ENCODE measurements around the gene TARS2.

The TARS2 gene

DNA sequence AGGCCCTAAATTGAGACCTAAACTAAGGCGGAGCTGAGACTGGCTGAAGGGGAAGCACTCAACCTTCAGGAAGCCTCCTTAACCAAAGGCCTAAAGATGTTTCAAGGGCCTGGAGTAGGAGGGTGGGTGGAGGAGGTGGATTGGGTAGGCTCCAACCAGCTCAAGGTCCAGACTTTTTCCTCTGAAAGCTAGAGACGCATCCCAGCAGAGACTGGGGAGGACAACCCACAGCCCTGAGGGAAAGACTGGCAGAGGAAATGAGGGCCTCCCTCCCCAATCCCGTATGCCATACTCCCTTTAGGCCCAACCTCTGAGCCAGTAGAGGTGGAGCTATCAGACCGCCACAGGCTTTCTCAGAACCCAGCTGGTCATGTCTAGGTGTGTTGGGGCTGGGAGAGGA, 21.8 kb downstream of the TARS2 start:
- DNase-seq, result no peak

GRCh38 chr1:150511551-150511950, 24.3 kb downstream of the TARS2 start:
- DNase-seq, result no peak

DNA sequence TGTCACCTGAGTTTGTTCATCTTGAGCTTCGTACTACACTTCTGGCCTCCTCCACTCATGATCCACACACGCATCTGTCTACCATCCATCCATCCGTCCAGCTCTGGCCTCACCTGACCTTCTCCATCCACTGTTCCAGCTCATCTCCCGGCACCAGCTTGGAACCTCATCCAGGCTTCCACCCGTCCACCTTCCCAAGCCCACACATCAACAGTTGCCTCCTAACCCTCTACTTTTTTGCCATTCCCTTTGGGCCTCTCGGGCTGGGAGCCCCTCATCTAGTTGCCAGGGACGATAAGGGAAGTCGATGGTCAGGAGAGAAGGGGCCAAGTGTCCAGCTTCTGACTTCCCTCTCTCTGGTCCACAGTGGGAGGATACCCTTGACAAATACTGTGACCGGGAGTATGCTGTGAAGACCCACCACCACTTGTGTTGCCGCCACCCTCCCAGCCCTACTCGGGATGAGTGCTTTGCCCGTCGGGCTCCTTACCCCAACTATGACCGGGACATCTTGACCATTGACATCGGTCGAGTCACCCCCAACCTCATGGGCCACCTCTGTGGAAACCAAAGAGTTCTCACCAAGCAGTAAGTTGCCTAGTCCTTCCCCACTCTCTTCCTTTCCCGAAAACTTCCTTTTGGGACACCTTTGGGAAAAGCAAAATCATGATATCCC, 24.9 kb downstream of the TARS2 start:
- DNase-seq, result no peak

DNA sequence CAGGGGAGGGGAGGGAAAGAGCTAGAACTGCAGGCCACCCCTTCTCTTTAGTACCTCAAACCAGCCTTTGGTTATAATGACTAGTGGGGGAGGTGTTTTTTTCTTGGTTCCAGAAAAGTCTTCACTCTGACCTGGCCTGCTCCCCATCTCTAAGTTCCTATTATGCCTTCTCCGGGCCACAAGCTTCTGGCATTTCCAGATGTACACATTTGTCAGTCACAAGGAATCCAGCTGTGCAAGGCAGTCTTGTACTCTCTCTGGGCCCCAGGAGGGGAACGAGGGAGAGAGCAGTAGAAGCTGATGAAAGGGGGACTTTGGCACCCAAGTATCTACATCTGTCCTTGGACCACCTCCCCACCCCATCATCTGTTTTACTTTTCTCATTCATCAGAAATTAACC, 25.6 kb downstream of the TARS2 start:
- DNase-seq, result no peak

- no peak for DNase-seq
Observed at GRCh38 chr1:150513351-150513791, 26.2 kb downstream of the TARS2 start.

DNA sequence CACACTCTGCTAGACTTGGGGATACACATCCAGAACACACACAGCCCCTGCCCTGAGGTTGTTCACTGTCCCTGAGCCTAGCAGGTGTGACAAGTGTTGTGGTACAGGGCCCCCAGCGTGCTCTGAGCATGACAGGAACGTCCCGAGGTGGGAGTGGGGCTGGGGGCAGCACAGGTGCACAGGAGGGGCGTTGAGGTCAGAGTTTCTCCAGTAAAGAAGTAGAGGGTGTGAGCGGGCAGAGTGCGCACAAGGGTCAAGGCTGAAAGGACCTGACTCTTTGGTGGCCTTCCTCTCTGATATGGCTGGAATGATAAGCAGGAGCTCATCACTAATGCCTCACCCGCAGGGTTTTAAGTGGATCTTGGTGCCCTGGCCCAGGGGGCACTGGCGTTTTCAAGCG, 27.0 kb downstream of the TARS2 start:
- no peak for DNase-seq

DNA sequence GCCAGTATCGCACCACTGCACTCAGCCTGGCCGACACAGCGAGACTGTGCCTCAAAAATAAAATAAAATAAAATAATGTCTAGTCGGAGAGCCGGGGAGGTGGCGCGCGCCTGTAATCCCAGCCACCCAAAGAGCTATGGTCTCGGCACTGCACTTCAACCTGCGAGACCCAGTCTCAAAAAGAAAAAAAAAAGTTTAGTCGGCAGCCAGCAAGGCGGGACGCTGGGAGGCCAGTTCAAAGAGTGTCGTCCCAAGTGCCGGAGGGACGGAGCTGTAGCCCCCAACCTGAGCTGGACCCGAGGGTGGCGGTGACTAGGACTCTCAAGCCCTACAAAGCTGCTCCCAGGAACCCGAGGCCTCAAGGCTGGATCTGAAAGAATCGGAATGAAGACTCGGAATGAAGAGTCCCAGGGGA, 27.7 kb downstream of the TARS2 start:
- no peak for DNase-seq

DNA sequence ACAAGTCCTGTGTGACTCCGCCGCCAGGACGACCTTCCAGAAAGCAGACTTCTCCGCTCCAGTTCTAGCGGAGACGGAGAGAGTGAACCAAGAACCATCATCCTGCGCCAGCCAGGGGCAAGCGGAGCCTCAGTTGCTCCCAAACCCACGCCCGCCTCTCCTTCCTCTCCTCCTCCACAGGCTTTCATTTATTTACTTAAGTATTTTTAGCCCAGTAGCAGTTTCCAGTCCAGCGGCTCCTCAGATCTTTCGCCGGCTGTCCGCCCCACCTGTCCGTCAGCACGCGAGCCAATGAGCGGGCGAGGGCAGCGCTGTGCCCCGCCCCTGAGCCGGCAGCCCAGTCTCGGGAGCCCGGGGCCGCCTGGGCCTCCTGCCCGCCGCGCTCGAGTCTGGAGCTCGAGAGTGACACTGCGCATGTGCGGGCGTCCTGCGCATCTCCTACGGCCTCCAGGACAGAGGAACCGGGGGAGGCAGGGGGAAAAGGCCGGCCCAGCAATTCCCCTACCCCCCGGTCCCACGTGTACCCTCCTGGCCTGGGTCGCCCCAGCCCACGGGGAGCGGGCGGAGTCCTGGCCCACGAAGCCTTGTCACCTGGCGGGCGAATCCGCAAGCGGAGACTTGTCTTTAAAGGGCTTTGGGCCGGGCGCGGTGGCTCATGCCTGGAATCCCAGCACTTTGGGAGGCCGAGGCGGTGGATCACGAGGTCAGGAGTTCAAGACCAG, 28.3 kb downstream of the TARS2 start, which contains the start of gene FALEC:
TSS of gene FALEC (plus strand) at position 425 of the 722 bp plus-strand sequence.
- DNase-seq, result peak; percentile 89 to 91

- peak; percentile 11 to 23 for DNase-seq
Observed at GRCh38 chr1:150516050-150516591, 28.9 kb downstream of the TARS2 start.

DNA sequence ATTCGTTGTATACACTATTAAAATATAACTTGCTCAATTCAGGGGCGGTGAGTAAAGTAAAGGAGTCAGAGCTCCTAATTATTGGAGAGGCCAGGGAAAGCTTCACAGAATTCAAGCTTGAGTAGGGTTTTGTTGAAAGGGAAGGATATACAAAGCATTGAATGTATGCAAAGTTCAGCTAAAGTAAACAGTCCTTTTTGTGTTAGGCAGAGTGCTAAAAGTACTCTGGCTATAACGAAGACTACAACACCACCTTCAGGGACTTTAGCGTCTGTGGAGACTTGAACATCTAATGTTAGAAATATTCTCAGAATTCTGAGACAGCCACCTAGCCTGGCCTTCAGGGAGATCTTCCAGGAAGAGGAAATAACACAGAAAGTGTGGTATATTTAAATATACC, 29.4 kb downstream of the TARS2 start:
- DNase-seq, result peak in 1 of 2 experiments; percentile 49

- no peak for DNase-seq
Observed at GRCh38 chr1:150521196-150521968, 34.2 kb downstream of the TARS2 start.

GRCh38 chr1:150525348-150525747, 38.1 kb downstream of the TARS2 start:
- DNase-seq, result no peak

DNA sequence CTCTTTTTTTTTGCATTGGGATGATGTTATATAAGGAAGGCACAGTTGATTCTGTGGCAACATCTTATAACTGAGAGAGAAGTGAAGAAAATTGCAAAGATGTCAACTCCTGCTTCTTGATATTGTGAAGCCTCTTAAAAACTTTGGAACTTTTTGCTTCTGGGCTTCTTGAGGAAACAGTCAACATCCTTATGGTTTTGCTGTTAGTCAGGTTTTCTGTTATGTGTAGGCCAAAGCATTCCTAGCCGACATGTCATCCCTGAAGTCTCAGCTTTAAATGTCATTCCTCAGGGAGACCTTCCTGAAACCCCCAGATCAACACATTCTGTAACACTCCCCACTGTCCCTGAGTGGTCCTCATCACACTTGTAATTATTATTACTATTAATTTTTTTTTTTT, 41.0 kb downstream of the TARS2 start:
- DNase-seq, result no peak

GRCh38 chr1:150529017-150529416, 41.8 kb downstream of the TARS2 start:
- no peak for DNase-seq

GRCh38 chr1:150530491-150531159, 43.4 kb downstream of the TARS2 start:
- DNase-seq, result no peak

DNA sequence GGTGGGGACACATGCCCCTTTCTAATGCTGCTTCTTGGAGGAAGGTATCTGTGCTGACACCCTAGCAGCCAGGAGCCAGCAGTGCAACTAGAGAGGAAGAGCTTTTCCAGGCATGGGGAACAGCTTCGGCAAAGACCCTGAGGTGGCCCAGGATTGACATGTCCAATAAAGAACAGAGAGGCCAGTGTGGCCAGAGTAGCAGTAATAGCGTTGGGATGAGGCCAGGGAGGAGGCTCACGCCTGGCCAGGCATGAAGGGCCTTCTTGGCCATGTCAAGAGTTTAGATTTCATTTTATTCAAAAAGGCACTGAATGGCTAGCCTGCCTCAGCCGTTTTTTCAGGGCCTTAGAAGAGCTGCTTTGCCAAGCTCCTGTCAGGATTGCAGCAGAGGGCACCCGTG, 45.6 kb downstream of the TARS2 start:
- DNase-seq, result no peak

DNA sequence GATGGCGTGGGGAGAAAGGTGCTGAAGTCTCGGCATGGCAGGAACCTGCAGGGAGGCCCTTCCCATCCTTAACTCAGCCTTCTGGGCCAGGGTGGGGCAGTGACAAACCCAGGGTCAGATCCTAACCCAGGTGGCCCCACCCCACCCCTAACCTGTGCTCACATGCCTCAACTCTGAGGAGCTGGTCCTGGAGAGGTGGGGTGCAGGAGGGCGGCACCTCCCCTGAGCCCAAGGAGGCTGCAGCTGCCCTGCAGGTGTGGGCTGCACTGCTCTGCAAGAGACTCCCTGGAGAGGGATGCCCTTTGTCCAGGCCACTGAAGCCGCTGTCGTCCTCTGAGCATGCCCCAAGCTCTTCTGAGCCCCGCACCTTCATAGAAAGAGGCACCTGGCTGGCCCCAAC, 46.8 kb downstream of the TARS2 start:
- no peak for DNase-seq

- no peak for DNase-seq
Observed at GRCh38 chr1:150535511-150536287, 48.5 kb downstream of the TARS2 start.

DNA sequence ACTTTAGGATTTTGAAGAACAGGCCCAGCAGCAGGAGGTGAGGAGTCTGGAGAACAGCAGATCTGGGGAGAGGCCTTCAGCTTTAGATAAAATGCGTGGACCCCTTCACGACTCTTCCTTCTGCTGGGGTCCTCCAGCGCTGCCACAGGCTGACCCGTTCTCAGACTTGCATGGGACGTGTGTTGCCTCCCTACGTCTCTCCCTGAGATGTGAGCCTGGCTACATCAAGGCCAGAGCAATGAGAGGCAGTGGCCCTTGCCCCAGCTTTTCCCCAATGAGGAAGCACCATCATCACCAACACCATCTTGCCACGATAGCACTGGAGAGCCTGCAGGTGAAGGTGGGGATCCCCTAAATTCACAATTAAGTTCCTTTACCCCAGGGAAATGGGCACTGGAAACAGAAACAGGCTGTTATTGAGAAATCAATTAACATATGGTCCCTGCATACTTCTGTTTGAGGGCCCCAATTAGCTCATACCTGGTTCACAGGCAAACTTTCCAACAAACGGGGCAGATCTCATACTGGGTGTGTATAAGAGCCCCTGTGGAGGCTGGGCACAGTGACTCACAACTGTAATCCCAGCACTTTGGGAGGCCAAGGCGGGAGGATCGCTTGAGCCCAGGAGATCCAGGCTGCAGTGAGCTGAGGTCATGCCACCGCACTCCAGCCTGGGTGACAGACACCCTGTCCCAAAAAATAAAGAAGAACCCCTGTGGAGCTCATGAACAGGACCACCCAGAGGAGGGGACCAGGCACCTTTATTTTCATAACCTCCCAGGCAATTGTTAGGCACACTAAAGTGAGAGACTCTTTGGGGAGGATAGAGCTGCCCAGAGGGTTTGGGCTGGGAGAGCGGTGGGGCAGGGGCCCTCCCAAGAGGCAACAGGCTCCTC, 49.9 kb downstream of the TARS2 start:
- DNase-seq, result no peak

DNA sequence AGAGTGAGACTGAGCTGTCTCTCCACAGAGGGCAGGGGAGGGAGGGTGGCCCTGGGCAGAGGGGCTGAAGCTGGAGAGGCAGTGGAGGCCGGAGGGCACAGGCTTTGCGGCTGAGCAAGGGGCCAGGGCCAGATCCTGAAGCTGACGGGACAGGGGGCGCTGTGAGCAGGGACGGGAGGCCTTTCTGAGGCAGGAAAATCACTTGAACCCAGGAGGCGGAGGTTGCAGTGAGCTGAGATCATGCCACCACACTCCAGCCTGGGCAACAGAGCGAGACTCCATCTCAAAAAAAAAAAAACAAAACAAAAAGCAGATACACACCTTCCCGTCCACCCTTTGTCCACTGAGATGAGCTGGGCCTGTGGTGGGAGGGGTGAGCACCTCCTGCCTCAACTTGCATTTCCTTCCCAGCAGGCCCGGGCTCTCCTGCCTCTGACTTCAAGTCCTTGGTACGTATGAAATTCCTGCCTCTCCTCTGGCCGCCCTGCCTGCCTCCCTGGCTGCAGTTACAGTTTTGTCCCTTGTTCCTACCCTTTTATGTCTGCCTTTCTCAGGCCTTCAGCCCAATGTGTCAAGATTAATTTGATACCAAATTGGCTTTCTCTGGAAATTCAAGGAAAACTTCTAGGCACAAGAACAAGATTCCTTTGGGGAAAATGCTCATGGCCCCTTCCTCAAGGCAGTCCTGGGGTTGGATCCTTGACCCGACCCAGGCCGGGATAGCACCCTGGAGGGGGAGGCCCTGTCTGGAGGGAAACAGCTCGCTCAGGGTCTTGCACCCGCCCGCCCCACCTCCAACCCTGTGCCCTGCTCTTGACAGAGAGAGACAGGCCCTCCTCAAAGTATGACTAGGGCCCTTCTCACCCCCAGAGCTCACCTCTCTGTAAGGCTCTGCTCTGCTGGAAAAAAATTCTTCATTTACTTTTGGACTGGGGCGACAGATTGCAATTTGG, 50.8 kb downstream of the TARS2 start:
- DNase-seq, result no peak

Measured in AML-193 (cell line).